Osteoblast (primary cell): ENCODE data around the gene CLRN3. TPM values are rescaled to one million over a fixed set of nuclear protein-coding genes. Genes with fewer than 3 reads are reported as not detected.

ENCODE experiments used
- DNase-seq: peaks from one replicate; pipeline ENCODE4 v3.0.0; 2011; ENCODE audit warnings: low spot score, mixed read lengths; ENCODE audit not compliant: insufficient read length; ENCODE audit errors: missing footprints
- H2AFZ ChIP-seq: 2 replicates; pipeline ENCODE4 v1.6.0; 2011; ENCODE audit warnings: mild to moderate bottlenecking, low read length
- H3K27ac ChIP-seq: 2 replicates; pipeline ENCODE4 v1.5.1; 2011; ENCODE audit warnings: mild to moderate bottlenecking, low read depth, low read length, moderate library complexity
- H3K27me3 ChIP-seq: 2 replicates; pipeline ENCODE4 v1.6.0; 2012; ENCODE audit warnings: mild to moderate bottlenecking, control low read depth, inconsistent platforms, low read length, moderate library complexity; ENCODE audit not compliant: insufficient read depth
- H3K36me3 ChIP-seq: 2 replicates; pipeline ENCODE4 v1.5.1; 2011; ENCODE audit warnings: mild to moderate bottlenecking, low read length, control low read depth, moderate library complexity; ENCODE audit not compliant: insufficient read depth
- H3K4me1 ChIP-seq: 2 replicates; pipeline ENCODE4 v1.5.1; 2011; ENCODE audit warnings: mild to moderate bottlenecking, low read length, control low read depth, moderate library complexity; ENCODE audit not compliant: insufficient read depth
- H3K4me2 ChIP-seq: 2 replicates; pipeline ENCODE4 v1.6.0; 2011; ENCODE audit warnings: mild to moderate bottlenecking, low read length; ENCODE audit not compliant: insufficient read depth
- H3K4me3 ChIP-seq: fragments of 200-600 bp; sonication (generic); 3 replicates; pipeline ENCODE4 v1.5.1; 2012; ENCODE audit warnings: mild to moderate bottlenecking, low read length, inconsistent platforms; ENCODE audit not compliant: insufficient read depth
- H3K79me2 ChIP-seq: 2 replicates; pipeline ENCODE4 v1.6.0; 2012; ENCODE audit warnings: mild to moderate bottlenecking, low read length, control low read depth, inconsistent platforms; ENCODE audit not compliant: insufficient read depth
- H3K9me3 ChIP-seq: 2 replicates; pipeline ENCODE4 v1.5.1; 2011; ENCODE audit warnings: low read depth, low read length, control low read depth
- H4K20me1 ChIP-seq: 2 replicates; pipeline ENCODE4 v1.6.0; 2012; ENCODE audit warnings: mild to moderate bottlenecking, low read length, control low read depth; ENCODE audit not compliant: insufficient read depth
- total RNA-seq: library from RNA; depleted of rRNA; stranded (reverse); fragments of >200 nt; gene quantifications from 2 replicates; pipeline ENCODE4 v1.2.3, GENCODE V29; 2012
- TF ChIP-seq, protein P1 (sequence below): IDR thresholded peaks from 2 replicates; pipeline ENCODE4 v1.5.1; 2011; ENCODE audit warnings: mild to moderate bottlenecking, low read depth, low read length, moderate library complexity; ENCODE audit errors: extremely low read depth

CLRN3 gene, protein sequence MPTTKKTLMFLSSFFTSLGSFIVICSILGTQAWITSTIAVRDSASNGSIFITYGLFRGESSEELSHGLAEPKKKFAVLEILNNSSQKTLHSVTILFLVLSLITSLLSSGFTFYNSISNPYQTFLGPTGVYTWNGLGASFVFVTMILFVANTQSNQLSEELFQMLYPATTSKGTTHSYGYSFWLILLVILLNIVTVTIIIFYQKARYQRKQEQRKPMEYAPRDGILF
- total RNA-seq: not detected in 2 replicates

DNA sequence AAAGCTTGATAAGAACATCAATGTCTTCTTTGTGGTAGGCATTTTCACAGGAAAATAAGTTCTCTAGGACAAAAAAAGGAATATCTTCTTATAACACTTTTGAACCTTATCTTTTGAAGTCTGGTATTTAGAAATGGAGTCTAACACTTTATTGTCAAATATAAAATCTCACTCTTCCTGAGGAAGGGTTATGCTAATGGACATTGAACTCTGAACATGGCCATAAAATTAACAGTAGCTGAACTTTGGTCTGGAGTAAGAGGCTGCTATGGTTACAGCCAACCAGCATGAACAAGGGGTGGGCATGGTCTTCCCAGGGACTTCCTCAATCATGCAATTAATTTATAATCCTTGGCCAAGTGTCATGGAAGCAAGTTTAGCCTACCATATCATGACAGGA, at the start of gene CLRN3:
Gene CLRN3, minus strand, starts transcription at position 199 of the 400 bp plus-strand sequence. Its CDS starts 157 bp downstream, at position 42.
- no peaks in the 10 kb centered on the region for H3K36me3 ChIP-seq
- peaks cover 8% of the 10 kb centered on the region for H3K4me1 ChIP-seq
- H4K20me1 ChIP-seq: no peaks in the 10 kb centered on the region
- no peaks in the 10 kb centered on the region for H3K9me3 ChIP-seq
- H3K27ac ChIP-seq: no peak within 1 kb of the TSS
- H3K4me2 ChIP-seq: no peak within 1 kb of the TSS
- H3K4me3 ChIP-seq: no peak within 1 kb of the TSS
- H2AFZ ChIP-seq: no peak within 1 kb of the TSS
- H3K79me2 ChIP-seq: no peaks in the 10 kb centered on the region
- no peak for DNase-seq
- peaks cover 6% of the 10 kb centered on the region for H3K27me3 ChIP-seq
- TF ChIP-seq, protein P1, sequence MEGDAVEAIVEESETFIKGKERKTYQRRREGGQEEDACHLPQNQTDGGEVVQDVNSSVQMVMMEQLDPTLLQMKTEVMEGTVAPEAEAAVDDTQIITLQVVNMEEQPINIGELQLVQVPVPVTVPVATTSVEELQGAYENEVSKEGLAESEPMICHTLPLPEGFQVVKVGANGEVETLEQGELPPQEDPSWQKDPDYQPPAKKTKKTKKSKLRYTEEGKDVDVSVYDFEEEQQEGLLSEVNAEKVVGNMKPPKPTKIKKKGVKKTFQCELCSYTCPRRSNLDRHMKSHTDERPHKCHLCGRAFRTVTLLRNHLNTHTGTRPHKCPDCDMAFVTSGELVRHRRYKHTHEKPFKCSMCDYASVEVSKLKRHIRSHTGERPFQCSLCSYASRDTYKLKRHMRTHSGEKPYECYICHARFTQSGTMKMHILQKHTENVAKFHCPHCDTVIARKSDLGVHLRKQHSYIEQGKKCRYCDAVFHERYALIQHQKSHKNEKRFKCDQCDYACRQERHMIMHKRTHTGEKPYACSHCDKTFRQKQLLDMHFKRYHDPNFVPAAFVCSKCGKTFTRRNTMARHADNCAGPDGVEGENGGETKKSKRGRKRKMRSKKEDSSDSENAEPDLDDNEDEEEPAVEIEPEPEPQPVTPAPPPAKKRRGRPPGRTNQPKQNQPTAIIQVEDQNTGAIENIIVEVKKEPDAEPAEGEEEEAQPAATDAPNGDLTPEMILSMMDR: no peak

DNA sequence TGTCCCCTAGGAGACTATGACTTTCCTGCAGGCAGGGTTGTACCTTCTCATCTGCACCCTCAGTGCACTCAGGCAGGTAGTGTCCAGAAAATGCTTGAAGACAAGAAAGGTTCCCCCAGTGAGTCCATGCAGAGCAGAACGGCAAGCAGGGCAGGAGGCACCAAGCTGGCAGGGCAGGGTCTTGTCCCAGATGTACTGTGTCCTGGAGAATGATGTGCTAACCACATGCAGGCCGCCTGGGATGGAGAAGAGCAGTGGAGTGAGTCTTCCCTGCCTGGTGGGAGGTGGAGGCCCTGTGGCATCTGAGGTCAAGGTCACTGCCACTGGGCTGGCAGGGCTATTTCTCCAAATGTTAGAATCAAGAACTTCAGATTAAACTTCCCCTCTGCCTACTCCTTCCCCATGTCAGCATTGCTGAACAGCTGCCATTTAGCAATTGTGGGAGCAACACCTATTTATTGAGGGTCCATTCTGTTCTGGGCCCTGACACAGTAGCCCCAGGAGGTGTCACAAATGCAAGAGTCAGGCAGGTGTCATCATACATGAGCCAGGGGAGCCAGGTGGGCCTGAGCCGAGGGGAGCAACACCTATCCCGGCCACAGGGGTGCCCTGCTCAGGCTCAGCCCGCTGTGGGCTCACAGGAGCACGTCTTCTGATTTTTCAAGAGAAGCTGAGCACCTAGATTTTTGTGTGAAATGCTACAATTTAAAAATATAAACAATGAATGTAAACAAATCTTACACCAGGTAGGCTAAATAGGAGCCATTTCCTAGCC, 48.3 kb upstream of the CLRN3 start:
- TF ChIP-seq, protein P1: no peak
- H3K4me1 ChIP-seq: peaks cover 13% of the 10 kb centered on the region

DNA sequence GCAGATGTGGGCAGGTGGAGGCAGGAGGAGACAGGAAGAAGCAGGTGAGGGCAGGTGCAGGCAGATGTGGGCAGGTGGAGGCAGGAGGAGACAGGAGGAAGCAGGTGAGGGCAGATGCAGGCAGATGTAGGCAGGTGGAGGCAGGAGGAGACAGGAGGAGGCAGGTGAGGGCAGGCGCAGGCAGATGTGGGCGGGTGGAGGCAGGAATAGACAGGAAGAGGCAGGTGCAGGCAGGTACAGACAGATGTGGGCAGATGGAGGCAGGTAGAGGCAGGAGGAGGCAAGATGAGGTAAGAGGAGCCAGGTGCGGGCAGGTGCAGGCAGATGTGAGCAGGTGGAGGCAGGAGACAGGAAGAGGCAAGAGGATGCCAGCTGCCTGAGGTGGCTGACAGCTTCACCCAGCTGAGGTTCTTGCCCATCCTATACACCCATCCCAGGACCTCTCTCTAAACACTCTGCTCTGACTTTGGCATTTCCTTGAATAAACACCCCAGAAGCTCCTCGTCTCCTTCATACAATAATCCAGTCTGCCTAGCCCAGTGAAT, 47.1 kb upstream of the CLRN3 start:
- TF ChIP-seq, protein P1: no peak
- H3K79me2 ChIP-seq: no peaks in the 10 kb centered on the region
- no peak overlapping the region for H2AFZ ChIP-seq
- no peak for DNase-seq
- H3K36me3 ChIP-seq: no peaks in the 10 kb centered on the region
- H3K4me3 ChIP-seq: no peak overlapping the region
- H4K20me1 ChIP-seq: peaks cover 7% of the 10 kb centered on the region
- H3K9me3 ChIP-seq: no peaks in the 10 kb centered on the region
- H3K4me2 ChIP-seq: no peak overlapping the region
- H3K4me1 ChIP-seq: peaks cover 4% of the 10 kb centered on the region
- H3K27me3 ChIP-seq: no peaks in the 10 kb centered on the region
- H3K27ac ChIP-seq: no peak overlapping the region

More for the DNA sequence above, 48.3 kb upstream of the CLRN3 start:
- H2AFZ ChIP-seq: no peak overlapping the region
- no peak overlapping the region for H3K4me3 ChIP-seq
- no peaks in the 10 kb centered on the region for H3K27me3 ChIP-seq
- H3K4me2 ChIP-seq: no peak overlapping the region
- no peaks in the 10 kb centered on the region for H3K79me2 ChIP-seq
- H4K20me1 ChIP-seq: peaks cover 12% of the 10 kb centered on the region
- no peaks in the 10 kb centered on the region for H3K36me3 ChIP-seq
- DNase-seq: no peak
- no peaks in the 10 kb centered on the region for H3K9me3 ChIP-seq
- no peak overlapping the region for H3K27ac ChIP-seq

DNA sequence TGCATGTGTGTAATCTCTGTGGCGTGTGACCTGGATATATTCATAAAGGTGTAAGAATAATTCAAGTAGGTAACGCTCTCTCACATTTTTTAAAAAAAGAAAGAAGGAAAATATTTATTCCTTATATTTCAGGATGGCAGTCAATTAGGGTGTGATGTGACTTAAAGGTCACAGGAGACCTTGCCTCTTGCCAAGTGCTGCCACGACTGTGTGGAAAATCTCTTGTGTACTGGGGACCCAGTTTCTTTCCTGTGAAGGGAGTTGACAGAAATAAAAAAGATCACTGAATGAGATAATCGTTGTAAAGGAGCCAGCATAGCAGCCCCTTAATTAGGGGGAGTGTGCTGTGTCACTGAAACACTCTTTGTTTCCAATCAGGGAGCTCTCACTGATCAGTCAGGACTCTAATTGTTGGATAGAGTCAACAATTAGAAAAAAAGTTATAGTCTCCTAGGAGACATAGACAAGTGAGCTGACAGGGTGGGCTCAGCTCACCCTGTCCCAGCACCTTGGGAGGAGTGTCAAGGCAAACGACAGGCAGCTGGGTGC, 45.2 kb upstream of the CLRN3 start:
- peaks cover 4% of the 10 kb centered on the region for H3K4me1 ChIP-seq
- no peak for DNase-seq
- H2AFZ ChIP-seq: no peak overlapping the region
- peaks cover 7% of the 10 kb centered on the region for H4K20me1 ChIP-seq
- no peak overlapping the region for H3K27ac ChIP-seq
- no peaks in the 10 kb centered on the region for H3K9me3 ChIP-seq
- TF ChIP-seq, protein P1: no peak
- H3K4me3 ChIP-seq: no peak overlapping the region
- H3K27me3 ChIP-seq: no peaks in the 10 kb centered on the region
- no peak overlapping the region for H3K4me2 ChIP-seq
- no peaks in the 10 kb centered on the region for H3K79me2 ChIP-seq
- no peaks in the 10 kb centered on the region for H3K36me3 ChIP-seq
